Rectal smooth muscle tissue (tissue), 1 donor: Measurements from ENCODE around the gene KLHL8.

ENCODE experiments used
- H3K27ac ChIP-seq: one replicate; pipeline ENCODE4 v1.7.0; 2013; ENCODE audit warnings: low read depth, low read length, inconsistent platforms
- H3K27me3 ChIP-seq: one replicate; pipeline ENCODE4 v1.7.0; 2013; ENCODE audit warnings: low read length; ENCODE audit not compliant: control insufficient read depth, insufficient read depth
- H3K36me3 ChIP-seq: one replicate; pipeline ENCODE4 v1.7.0; 2013; ENCODE audit warnings: low read length; ENCODE audit not compliant: control insufficient read depth, insufficient read depth
- H3K4me1 ChIP-seq: one replicate; pipeline ENCODE4 v1.7.0; 2013; ENCODE audit warnings: low read length; ENCODE audit not compliant: control insufficient read depth, insufficient read depth
- H3K4me3 ChIP-seq: one replicate; pipeline ENCODE4 v1.7.0; 2013; ENCODE audit warnings: low read length
- H3K9ac ChIP-seq: one replicate; pipeline ENCODE4 v1.7.0; 2013; ENCODE audit warnings: low read length

KLHL8 gene

GRCh38 chr4:87126056-87126455 lies 94.4 kb downstream of the KLHL8 start:
- H3K9ac ChIP-seq, result no peak overlapping the region
- H3K4me1 ChIP-seq, result peaks cover 14% of the 10 kb centered on the region
- H3K27me3 ChIP-seq, result no peaks in the 10 kb centered on the region
- no peak overlapping the region for H3K4me3 ChIP-seq
- H3K36me3 ChIP-seq, result peaks cover 30% of the 10 kb centered on the region
- no peak overlapping the region for H3K27ac ChIP-seq

- Histone ChIP-seq H3K4me3 (no peak overlapping the region), H3K27ac (peak overlapping the region; percentile 93), H3K36me3 (peaks cover 12% of the 10 kb centered on the region), H3K4me1 (peaks cover 30% of the 10 kb centered on the region), H3K9ac (no peak overlapping the region), H3K27me3 (no peaks in the 10 kb centered on the region)
These were observed 98.2 kb downstream of the KLHL8 start for GRCh38 chr4:87122252-87122651.

GRCh38 chr4:87121341-87122065 lies 98.9 kb downstream of the KLHL8 start:
- peak overlapping the region; percentile 2 for H3K4me3 ChIP-seq
- H3K4me1 ChIP-seq, result peaks cover 36% of the 10 kb centered on the region
- H3K36me3 ChIP-seq, result peaks cover 13% of the 10 kb centered on the region
- no peak overlapping the region for H3K9ac ChIP-seq
- no peaks in the 10 kb centered on the region for H3K27me3 ChIP-seq
- peak overlapping the region; percentile 93 for H3K27ac ChIP-seq

- Histone ChIP-seq H3K27me3 (no peaks in the 10 kb centered on the region), H3K36me3 (peaks cover 4% of the 10 kb centered on the region), H3K9ac (no peak overlapping the region), H3K4me1 (peaks cover 36% of the 10 kb centered on the region), H3K27ac (peak overlapping the region; percentile 93), H3K4me3 (peak overlapping the region; percentile 56)
These were observed 99.8 kb downstream of the KLHL8 start for GRCh38 chr4:87120411-87121162.

- Histone ChIP-seq H3K4me3 (peak overlapping the region; percentile 56), H3K27ac (peak overlapping the region; percentile 93)
These were observed 100.4 kb downstream of the KLHL8 start for GRCh38 chr4:87120010-87120409.

GRCh38 chr4:87118826-87119225 lies 101.6 kb downstream of the KLHL8 start:
- Histone ChIP-seq H3K27ac (peak overlapping the region; percentile 93), H3K27me3 (no peaks in the 10 kb centered on the region), H3K4me3 (no peak overlapping the region), H3K9ac (no peak overlapping the region), H3K4me1 (peaks cover 36% of the 10 kb centered on the region), H3K36me3 (peaks cover 11% of the 10 kb centered on the region)

More at GRCh38 chr4:87120010-87120409, 100.4 kb downstream of the KLHL8 start:
- Histone ChIP-seq H3K27me3 (no peaks in the 10 kb centered on the region), H3K36me3 (peaks cover 6% of the 10 kb centered on the region), H3K4me1 (peaks cover 36% of the 10 kb centered on the region), H3K9ac (no peak overlapping the region)

- Histone ChIP-seq H3K9ac (no peak overlapping the region), H3K4me1 (peaks cover 36% of the 10 kb centered on the region), H3K36me3 (peaks cover 11% of the 10 kb centered on the region), H3K27ac (peak overlapping the region; percentile 93), H3K4me3 (no peak overlapping the region), H3K27me3 (no peaks in the 10 kb centered on the region)
These were observed 102.0 kb downstream of the KLHL8 start for GRCh38 chr4:87118421-87118820.

GRCh38 chr4:87117732-87118075 lies 102.7 kb downstream of the KLHL8 start:
- Histone ChIP-seq H3K27ac (peak overlapping the region; percentile 93), H3K36me3 (peaks cover 11% of the 10 kb centered on the region)

GRCh38 chr4:87117051-87117731 lies 103.2 kb downstream of the KLHL8 start:
- H3K4me1 ChIP-seq, result peaks cover 32% of the 10 kb centered on the region
- no peak overlapping the region for H3K4me3 ChIP-seq
- peaks cover 11% of the 10 kb centered on the region for H3K36me3 ChIP-seq
- H3K27me3 ChIP-seq, result no peaks in the 10 kb centered on the region
- H3K9ac ChIP-seq, result no peak overlapping the region
- peak overlapping the region; percentile 93 for H3K27ac ChIP-seq

More at GRCh38 chr4:87117732-87118075, 102.7 kb downstream of the KLHL8 start:
- no peak overlapping the region for H3K9ac ChIP-seq
- H3K27me3 ChIP-seq, result no peaks in the 10 kb centered on the region
- no peak overlapping the region for H3K4me3 ChIP-seq
- peaks cover 36% of the 10 kb centered on the region for H3K4me1 ChIP-seq

GRCh38 chr4:87116231-87116630 lies 104.2 kb downstream of the KLHL8 start:
- peaks cover 23% of the 10 kb centered on the region for H3K4me1 ChIP-seq
- peaks cover 11% of the 10 kb centered on the region for H3K36me3 ChIP-seq
- H3K27ac ChIP-seq, result no peak overlapping the region
- no peaks in the 10 kb centered on the region for H3K27me3 ChIP-seq
- H3K9ac ChIP-seq, result no peak overlapping the region
- no peak overlapping the region for H3K4me3 ChIP-seq

- H3K4me1 ChIP-seq, result peaks cover 19% of the 10 kb centered on the region
- H3K27me3 ChIP-seq, result no peaks in the 10 kb centered on the region
- no peak overlapping the region for H3K9ac ChIP-seq
- peaks cover 11% of the 10 kb centered on the region for H3K36me3 ChIP-seq
- no peak overlapping the region for H3K4me3 ChIP-seq
- H3K27ac ChIP-seq, result no peak overlapping the region
These were observed 106.0 kb downstream of the KLHL8 start for GRCh38 chr4:87114245-87115062.

GRCh38 chr4:87112063-87112462 lies 108.4 kb downstream of the KLHL8 start:
- Histone ChIP-seq H3K4me3 (no peak overlapping the region), H3K27ac (no peak overlapping the region), H3K4me1 (peaks cover 13% of the 10 kb centered on the region), H3K27me3 (no peaks in the 10 kb centered on the region), H3K9ac (no peak overlapping the region), H3K36me3 (peaks cover 16% of the 10 kb centered on the region)
